ENCODE data around the gene TMEM94.

DNA sequence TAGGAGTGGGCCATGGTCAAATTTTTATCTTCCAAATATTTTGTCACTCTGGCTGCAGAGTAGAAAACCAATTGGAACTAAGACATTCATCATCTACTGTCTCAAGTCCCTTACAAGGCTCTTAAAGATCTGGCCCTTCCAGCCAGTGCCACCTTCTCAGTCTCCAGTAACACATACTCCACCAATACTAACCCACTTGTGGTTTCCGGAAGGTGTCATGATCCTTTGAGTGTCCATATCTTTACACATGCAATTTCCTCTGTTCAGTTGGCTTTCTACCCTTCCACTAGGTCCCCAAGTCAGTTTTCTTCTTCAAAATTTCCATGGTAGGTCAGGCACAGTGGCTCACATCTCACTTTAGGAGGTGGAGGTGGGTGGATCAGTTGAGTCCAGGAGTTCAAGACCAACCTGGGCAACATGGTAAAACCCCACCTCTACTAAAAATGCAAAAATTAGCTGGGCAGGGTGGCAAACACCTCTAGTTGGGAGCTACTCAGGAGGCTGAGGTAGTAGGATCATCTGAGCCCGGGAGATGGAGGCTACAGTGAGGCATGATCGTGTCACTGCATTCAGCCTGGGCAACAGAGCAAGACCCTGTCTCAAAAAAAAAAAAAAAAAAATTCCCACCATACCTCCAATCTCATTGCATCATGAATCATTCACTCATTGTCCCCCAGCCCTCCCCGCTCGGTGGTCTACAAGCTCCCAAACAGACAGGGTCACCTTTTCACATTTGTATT lies 44.9 kb upstream of the TMEM94 start:
- TF ChIP-seq, protein P1, sequence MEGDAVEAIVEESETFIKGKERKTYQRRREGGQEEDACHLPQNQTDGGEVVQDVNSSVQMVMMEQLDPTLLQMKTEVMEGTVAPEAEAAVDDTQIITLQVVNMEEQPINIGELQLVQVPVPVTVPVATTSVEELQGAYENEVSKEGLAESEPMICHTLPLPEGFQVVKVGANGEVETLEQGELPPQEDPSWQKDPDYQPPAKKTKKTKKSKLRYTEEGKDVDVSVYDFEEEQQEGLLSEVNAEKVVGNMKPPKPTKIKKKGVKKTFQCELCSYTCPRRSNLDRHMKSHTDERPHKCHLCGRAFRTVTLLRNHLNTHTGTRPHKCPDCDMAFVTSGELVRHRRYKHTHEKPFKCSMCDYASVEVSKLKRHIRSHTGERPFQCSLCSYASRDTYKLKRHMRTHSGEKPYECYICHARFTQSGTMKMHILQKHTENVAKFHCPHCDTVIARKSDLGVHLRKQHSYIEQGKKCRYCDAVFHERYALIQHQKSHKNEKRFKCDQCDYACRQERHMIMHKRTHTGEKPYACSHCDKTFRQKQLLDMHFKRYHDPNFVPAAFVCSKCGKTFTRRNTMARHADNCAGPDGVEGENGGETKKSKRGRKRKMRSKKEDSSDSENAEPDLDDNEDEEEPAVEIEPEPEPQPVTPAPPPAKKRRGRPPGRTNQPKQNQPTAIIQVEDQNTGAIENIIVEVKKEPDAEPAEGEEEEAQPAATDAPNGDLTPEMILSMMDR (IDR thresholded peaks at IDR 0.05): no peak
- no peak for TF ChIP-seq POLR2A (IDR thresholded peaks at IDR 0.05)

Data from vagina (tissue), 2 donors.